HuH-7.5 (cell line): ENCODE measurements around the gene PIPOX.
"Not testable (repeated sequence)": the region's sequence is repeated elsewhere in the genome, so short reads cannot be mapped to it uniquely, and the experiment has no call there.

ENCODE experiments used
- DNase-seq: peaks from one replicate; pipeline ENCODE4 v3.0.0; 2011; ENCODE audit warnings: low spot score

PIPOX gene

GRCh38 chr17:29076722-29077121 is 33.8 kb downstream of the PIPOX start:
- DNase-seq: no peak

DNA sequence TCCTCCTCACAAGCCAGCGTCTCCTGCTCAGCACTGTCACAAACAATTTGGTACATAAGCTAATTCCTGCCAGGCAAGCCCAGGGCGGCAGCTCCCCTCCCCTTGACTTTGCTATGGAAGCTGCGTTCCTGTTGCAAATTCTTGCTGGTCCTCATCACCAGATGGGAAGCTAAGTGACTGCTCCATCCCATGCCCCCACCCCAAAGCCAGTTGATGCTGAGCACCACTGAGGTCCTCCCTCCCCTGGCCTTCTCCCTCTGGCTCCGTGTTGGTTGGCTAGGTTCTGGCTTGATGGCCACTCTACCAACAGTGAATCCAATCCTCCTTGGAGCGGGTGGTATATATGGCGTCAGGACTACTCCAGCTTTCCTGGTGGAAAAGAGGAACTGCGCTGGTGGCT is 34.4 kb downstream of the PIPOX start:
- no peak for DNase-seq

DNA sequence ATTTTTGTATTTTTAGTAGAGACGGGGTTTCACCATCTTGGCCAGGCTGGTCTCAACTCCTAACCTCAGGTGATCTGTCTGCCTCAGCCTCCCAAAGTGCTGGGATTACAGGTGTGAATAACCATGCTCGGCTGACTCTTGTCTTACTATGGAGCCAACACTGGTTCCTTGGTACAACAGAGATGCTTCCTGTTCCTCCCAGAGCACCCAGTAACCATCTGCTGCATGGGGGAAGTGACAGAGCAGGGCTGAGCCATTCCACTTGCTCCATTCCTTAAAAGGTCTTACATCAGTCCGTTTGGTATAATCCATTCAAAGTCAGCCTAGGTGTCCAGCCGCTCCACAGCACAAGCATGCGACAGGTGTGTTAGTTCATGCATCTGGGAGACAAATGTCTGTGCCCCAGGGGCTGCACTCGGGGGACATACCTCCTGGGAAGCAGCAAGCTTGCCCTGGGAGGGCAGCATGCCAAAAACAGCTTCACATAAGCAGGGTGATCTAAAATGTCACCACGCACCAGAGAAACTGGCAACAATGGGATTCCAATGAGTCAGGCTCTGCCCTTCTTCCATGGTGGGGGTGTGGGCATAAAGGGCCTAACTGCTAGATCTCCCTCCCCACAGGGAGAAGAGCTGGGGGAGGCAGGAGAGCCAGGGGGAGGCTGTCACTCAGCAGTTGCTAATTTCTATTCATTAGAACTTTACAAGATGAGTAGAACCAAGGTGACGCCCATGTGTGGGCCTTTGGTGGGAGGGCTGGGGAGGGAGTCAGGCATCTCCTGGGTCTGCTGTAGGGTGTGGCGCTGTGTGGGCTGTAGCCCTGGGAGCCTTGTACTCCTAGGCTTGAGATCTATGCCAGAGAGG is 35.5 kb downstream of the PIPOX start:
- DNase-seq: no peak

- DNase-seq: no peak
Observed at GRCh38 chr17:29079433-29079832, 36.5 kb downstream of the PIPOX start.

DNA sequence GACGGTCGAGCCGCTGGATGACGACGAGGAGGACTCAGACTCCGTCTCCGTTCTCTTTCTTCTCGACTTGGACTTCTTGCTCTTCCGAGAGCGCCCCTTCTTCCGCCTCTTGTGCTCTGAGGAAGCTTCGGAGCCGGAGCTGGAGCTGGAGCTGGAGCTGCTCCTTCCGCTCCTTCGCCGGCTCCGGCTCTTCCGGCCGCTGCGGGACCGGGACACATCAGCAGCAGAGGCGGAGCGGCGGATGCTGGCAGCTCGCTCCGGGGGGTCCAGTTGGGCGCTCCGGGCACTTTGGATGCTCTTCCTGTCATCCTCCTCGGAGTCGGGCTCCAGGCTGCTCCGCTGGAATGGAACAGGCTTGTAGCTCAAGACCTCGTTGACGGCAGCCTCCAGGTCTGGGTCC is 36.9 kb downstream of the PIPOX start:
- DNase-seq: no peak

DNA sequence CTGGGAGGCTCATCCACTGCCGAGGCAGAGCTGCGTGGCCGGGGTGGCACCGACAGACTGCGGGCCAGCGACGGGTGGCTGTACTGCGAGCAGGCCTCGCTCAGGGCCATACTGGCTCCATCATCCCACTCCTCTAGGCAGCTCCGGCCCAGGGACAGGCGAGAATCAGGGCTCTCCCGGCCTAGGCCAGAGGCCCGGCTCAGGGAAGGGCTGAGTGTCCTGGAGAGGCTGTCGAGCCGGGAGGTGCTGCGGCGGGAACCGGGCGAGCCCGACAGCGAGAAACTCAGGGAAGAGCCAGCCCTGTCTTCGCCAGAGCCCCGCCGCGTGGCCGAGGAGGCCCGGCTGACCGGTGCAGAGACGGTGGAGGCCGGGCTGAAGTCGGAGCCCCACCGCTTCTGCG is 37.4 kb downstream of the PIPOX start:
- no peak for DNase-seq

GRCh38 chr17:29080965-29081364 is 38.0 kb downstream of the PIPOX start:
- no peak for DNase-seq

DNA sequence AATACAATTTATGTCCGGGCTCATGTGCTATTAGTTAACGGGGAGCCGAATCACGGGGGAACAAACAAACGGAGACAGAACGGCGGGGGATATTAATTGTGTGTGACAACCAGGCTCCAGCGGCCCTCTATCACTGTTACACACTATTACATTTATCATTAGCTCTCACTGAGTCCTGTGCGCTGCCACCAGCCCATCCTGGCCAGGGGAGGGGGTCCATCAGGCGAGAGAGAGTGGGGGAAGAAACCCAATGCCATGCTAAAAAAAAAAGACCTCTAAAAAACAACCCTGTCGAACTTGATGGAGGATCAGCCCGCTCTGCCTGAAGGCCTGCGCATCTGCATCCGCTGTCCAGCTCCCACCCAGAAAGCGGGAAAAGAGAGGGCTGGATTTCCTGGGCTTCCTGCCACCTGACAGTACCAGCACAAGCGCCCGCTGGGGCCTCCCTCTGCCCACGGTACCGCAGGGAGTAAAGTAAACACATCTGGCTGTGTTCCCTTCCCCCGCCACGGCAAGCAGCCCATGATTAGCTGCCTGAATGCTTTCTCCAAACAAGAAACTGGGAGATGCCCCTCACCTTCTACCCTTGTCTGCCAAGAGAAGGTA is 41.7 kb downstream of the PIPOX start:
- no peak for DNase-seq

GRCh38 chr17:29085223-29085622 is 42.3 kb downstream of the PIPOX start:
- DNase-seq: no peak

- no peak for DNase-seq
Observed at GRCh38 chr17:29086628-29087332, 43.8 kb downstream of the PIPOX start.

DNA sequence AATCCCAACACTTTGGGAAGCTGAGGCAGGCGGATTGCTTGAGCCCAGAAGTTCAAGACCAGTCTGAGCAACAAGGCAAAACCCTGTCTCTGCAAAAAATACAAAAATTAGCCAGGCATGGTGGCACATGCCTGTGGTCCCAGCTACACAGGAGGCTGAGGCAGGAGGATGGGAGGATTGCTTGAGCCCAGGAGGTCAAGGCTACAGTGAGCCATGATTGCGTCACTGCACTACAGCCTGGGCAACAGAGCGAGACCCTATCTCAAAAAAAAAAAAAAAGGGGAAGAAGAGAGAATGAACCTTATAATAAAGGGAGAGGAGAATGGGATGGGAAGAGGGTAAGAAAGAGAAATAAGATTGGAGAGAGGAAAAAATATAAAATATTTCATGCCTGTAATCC is 45.8 kb downstream of the PIPOX start:
- not testable (repeated sequence) for DNase-seq

- DNase-seq: no peak
Observed at GRCh38 chr17:29089601-29090044, 46.7 kb downstream of the PIPOX start.

DNA sequence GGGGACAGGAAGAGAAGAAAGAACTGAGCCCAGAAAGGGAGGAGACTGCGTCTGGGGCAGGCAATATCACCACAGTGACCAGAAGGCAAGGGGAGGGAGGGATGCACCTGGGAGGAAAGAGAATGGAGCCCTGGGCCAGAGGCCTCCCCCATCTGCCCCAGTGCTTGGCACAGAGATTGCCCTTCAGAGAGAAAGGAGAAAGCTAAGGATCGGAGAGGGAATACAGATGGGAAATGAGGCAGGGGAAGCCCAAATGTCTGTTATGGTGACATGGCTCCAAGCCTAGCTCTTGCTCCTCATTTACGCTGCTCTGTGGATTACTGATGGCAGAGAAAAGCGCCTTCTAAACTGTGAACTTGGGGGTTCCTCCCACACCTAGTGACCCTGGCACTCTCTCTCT is 47.2 kb downstream of the PIPOX start:
- no peak for DNase-seq

- DNase-seq: no peak
Observed at GRCh38 chr17:29090750-29091605, 48.0 kb downstream of the PIPOX start.

DNA sequence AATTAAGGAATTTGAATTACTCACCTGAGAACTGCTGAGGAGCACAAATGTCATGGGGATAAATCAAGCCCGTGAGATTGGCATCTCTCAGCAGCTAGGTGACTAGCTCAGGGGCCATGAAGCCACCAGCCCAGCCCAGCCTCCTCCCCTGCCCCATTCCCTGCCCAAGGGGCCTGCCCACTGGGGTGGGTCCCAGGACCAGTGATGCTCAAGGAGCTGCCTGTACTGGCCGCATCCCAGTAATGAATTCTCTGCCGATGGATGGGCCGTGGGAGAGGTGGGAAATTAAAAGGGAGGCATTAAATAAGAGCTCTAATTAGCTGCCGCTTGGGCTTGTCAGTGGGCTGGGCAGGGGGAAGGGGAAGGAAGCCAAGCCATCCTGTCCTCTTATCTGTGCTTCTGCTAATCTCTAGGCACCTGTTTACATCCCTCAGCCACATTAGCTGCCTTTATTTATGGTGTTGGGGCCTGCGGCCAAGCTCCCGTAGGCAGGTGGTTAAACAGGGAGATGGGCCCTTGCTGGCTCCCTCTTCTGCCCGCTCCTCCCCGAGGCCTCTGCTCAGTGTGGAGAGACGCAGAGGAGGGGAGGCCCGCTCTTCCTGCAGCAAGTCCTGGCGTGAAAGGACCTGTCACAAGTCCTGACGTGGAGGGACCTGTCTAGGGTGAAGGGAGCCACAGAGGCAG is 48.8 kb downstream of the PIPOX start:
- no peak for DNase-seq

- DNase-seq: no peak
Observed at GRCh38 chr17:29093090-29093871, 50.3 kb downstream of the PIPOX start.

GRCh38 chr17:29094101-29094708 is 51.3 kb downstream of the PIPOX start:
- DNase-seq: no peak

DNA sequence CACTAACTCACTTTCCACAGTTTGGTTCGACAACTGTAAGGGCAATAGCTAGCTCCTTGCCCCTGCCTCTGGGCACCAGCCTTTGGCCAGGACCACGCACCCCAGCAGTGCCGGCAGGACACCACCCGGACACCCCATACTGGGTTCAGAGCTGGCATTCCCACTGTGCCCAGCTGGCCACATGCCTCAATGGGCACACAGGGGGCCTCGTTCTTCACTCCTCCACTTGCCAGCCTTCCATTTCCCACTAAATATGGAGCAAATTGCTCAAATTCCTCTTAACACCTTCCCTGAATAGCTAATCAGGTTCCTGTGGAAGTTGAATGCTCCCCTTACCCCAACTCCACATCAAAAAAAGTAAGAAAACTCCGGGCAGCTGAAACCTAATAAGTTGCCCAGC is 52.5 kb downstream of the PIPOX start:
- no peak for DNase-seq

- DNase-seq: no peak
Observed at GRCh38 chr17:29096094-29096493, 53.2 kb downstream of the PIPOX start.

DNA sequence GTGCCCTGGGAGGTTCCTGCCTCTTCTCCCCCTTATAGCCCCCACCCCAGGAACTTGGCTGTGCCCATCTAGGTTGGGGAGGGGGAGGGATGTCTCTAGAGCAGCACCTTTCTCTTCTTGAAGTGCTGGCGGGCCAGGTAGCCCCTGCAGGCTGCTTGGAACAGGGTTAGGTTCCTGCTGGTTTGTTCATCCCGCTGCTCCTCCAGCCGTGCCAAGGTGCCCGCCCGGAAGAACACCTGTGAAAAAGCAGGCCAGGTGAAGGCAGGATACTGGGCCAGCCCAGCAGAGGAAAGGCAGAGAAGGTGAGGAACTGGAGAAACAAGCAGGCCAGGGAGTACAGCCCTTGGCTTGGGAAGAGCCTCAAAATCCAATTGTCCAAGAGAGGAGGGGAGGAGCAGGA is 56.6 kb downstream of the PIPOX start:
- DNase-seq: no peak
